HG03378 (cell line): ENCODE measurements around the gene MYBPC2.
A peak's percentile ranks its signal among the peaks of the same experiment; 100 is the strongest.
"Not testable (repeated sequence)": the region's sequence is repeated elsewhere in the genome, so short reads cannot be mapped to it uniquely, and the experiment has no call there.

Source experiments
- ATAC-seq: cut with Tn5 transposase; IDR thresholded peaks from one replicate; pipeline ENCODE4 v1.9.1; 2021; ENCODE audit warnings: mild to moderate bottlenecking, moderate library complexity; ENCODE audit not compliant: unreplicated experiment

The MYBPC2 gene

DNA sequence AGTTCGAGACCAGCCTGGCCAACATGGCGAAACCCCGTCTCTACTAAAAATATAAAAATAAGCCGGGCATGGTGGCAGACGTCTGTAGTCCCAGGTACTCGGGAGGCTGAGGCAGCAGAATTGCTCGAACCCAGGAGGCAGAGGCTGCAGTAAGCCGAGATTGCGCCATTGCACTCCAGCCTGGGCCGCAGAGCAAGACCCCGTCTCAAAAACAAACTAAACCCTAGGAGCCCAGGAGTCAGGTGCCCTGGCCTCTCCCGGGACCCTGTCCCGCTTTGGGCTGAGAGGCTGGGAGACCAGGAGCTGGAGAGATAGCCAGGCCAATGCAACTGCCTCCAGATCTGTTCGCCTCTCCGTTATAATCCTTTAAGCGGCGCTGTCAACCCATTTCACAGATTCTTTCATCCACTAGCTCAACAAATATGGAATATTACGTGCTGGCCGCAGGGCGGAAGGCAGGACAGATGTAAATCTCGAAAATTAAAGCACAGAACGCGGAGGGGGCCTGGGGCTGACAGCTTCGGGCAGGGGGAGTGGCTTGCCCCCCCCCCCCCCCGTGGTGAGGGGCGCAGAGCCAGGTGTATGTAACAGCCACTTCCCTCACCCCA, 5.3 kb upstream of the MYBPC2 start:
- ATAC-seq, result no peak

DNA sequence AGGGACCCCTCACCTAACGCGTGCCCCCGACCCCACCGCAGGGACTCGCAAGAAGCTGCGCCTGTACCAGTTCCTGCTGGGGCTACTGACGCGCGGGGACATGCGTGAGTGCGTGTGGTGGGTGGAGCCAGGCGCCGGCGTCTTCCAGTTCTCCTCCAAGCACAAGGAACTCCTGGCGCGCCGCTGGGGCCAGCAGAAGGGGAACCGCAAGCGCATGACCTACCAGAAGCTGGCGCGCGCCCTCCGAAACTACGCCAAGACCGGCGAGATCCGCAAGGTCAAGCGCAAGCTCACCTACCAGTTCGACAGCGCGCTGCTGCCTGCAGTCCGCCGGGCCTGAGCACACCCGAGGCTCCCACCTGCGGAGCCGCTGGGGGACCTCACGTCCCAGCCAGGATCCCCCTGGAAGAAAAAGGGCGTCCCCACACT, 4.7 kb upstream of the MYBPC2 start:
- ATAC-seq, result no peak

DNA sequence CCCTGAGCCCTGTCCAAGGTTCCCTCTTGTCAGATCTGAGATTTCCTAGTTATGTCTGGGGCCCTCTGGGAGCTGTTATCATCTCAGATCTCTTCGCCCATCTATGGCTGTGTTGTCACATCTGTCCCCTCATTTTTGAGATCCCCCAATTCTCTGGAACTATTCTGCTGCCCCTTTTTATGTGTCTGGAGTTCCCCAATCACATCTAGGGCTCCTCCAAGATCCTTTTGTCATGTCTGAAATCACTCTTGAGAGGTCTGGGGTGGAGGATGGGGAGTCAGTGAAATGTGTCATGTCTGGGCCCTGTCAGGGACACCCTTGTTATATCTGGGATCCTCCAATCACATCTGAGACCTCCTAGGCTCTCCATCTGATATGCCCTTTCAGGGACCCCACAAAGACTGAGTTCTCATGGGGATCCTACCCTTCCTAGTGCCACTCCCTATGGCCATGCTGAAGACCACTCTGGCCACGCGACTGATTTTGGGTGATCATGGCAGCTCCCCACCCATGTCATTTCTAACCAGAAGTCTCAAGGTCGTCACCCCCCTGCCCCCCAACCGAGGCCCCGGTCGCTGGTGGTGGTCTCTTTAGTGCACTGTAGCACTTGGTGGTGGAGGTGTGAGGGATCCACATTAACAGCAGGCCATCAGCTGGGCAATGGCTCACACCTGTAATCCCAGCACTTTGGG, 3.8 kb upstream of the MYBPC2 start:
- no peak for ATAC-seq

DNA sequence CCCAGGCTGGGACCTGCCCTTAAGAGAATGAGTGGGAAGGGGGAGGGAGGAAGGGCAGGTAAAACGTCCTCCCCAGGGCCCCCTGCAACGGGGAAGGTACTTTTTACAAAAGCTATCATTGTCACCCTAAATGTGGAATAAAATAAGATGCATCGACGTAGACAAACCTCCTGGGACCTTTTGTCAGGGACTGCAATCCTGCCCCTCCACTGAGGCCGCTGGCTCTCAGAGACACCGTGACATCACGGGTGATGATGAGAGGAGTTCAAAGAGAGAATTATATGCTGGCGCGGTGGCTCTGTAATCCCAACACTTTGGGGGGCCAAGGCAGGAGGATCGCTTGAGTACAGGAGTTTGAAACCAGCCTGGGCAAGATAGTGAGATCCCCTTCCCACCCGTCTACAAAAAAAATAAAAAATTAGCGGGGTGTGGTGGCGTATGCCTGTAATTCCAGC, 1.8 kb upstream of the MYBPC2 start:
- no peak for ATAC-seq

DNA sequence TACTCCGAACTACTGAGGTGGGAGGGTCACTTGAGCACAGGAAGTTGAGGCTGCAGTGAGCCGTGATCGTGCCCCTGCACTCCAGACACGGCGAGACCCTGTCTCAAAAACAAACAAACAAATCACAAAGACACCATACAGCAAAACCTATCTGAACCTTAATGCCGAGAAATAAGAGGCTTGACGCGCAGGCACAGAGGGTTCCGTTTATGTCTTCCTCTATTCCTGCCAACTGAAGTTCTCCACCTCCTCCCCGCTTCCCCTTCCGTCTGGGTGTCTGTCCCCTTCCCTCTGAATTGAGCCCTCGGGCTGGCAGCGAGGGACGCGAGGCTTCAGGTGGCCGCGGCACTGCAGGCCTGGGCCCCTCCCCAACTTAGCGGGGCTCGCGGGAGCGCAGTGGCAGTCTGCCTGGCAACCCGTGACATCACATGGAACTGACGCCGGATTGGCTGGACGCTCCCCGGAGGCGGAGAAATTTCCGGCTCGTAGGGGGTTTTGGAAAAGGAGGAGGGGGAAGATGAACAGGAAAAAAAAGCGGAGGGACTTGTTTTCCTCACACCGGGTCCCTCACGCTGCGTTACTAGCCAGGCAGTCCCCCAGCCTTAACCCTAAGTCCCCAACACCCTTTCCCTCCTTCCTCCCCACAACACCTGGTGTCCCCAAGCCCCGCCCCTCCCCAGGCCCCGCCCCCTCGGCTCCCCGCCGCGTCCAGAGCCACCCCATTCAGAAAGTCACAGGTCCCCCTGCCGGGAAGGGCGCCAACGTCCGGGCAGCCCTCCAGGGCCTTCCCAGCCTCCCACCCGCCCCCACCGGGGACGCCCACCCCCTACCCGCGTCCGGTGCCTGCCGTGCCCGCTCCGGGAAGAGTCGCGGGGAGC, 1.1 kb upstream of the MYBPC2 start:
- ATAC-seq, result peak; percentile 65

DNA sequence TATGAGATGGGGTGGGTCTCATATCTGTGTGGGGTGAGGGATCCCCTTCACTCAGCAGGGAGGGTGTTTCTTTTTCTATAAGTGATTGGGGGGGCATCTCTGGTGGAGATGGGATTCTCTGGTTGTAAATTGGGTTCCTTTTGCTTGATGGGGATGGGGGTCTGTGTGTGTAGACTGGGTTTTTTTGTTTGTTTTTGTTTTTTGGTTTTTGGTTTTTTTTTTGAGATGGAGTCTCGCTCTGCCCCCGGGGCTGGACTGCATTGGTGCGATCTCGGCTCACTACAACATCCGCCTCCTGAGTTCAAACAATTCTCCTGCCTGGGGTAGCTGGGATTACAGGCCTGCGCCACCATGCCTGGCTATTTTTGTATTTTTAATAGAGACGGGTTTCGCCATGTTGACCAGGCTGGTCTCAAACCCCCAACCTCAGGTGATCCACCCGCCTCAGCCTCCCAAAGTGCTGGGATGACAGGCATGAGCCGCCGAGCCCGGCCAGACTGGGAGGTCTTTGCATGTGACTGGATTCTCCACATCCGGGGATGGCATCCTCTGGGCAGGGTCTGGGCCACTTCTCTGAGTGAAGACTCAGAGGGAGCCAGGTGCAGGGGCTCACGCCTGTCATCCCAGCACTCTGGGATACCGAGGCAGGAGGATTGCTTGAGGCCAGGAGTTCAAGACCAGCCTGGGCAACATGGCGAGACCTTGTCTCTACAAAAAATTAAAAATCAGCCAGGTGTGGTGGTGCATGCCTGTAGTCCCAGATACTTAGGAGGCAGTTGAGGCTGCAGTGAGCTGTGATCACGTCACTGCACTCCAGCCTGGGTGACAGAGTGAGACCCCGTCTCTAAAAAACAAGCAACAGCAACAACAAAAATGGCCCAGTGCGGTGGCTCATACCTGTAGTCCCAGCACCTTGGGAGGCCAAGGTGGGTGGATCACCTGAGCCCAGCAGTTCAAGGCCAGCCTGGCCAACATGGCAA, 799 bp downstream of the MYBPC2 start:
- ATAC-seq, result no peak

DNA sequence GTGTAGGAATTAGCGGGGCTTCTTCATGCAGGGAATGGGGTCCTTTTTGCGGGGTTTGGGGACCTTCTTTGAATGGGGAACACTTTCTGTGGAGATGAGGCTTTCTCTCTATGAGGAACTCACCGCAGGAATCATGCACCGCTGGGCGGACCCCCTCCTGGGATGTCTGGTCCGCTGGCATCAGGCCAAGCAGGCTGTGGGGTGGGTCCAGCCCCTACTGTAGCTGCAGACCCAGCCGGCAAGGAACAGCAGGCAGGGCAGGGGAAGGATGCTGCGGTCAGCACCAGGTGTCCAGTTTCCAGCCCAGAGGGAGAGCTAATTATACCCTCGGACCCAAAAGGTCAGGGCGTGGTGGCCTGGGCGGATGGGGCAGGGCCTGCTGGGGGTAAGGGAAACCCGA, 1.8 kb downstream of the MYBPC2 start:
- ATAC-seq, result no peak

DNA sequence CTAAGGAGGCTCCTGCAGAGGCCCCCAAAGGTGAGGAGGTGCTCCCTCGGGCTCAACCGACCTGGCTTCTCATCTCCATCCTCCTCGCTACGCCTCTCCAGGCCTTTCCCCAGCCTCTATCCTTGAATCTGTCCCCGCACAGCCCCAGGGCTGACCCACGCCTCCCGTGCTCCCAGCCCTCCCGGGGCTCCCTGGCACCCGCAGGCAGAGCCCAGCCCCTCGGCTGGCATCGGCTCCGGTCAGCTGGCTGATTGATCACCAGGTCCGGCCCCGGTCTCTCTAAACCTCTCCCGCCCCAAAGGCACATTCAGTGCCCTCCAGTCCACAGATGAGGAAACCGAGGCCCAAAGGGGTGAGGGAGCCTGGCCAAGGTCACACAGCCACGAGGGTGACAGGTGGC, 2.5 kb downstream of the MYBPC2 start:
- ATAC-seq, result no peak

DNA sequence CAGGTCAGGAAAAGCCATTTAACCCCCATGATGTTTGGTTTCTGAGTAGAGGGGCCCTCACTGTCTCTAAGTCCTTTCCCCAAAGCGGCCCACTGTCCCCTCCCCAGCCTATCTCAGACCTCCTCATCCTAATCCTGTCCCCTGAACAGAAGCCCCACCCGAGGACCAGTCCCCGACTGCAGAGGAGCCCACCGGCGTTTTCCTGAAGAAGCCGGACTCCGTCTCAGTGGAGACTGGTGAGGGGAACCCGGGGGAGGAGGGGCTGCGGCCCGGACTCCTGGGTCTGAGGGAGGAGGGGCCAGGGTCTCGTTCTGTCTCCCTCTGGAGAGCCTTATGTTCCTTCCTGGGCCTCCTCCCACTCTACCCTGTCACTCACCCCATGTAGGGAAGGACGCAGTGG, 2.9 kb downstream of the MYBPC2 start:
- no peak for ATAC-seq

DNA sequence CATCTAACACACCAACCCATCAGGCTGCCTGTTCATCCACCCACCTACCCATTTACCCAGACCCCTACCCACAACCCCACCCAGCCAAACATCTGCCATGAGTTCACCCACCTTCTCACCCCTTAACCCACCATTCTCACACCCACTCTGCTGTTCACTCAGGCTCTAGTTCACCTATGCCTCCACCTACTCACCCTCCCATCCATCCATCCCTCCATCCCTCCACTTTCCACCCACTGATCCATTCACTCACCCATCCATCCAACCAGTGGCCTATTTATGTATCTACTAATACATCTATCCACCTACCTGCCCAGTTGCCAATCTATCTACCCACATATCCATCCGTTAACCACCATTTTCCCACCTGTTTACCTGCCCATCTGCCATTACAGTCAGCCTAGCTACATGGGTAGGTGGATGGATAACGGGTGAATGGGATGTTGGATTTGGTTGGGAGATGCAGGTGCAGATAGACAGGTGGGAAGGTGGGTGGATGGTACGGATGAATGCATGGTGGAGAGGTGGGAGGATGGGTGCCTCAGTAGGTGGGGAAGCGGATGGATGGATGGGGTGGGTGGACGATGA, 5.3 kb downstream of the MYBPC2 start:
- ATAC-seq, result no peak

DNA sequence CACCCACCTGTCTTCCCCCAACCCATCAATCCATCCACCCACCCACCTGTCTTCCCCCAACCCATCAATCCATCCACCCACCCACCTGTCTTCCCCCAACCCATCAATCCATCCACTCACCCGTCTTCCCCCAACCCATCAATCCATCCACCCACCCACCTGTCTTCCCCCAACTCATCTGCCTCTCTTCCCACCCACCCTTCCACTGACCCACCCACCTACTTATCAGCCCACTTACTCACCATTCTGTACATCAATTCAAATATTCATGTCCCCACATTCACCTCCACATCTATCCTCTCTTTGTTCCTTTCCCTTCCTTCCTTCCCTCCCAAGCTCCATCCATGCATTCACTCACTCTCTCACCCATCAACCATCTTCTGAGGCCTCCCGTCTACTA, 6.4 kb downstream of the MYBPC2 start:
- not testable (repeated sequence) for ATAC-seq

DNA sequence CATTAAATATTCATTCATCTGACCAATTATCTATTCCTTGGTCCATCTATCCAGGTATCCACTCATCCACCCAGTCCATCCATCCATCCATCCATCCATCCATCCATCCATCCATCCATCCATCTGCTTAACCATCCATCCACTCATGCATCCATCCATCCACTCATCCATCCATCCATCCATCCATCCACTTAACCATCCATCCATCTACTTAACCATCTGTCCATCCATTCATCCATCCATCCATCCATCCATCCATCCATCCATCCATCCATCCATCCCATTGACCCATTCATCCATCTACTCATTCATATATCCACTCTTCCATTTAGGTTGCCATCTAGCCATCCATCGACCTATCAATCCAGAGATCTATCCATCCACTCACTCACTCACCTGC, 11.4 kb downstream of the MYBPC2 start:
- no peak for ATAC-seq

DNA sequence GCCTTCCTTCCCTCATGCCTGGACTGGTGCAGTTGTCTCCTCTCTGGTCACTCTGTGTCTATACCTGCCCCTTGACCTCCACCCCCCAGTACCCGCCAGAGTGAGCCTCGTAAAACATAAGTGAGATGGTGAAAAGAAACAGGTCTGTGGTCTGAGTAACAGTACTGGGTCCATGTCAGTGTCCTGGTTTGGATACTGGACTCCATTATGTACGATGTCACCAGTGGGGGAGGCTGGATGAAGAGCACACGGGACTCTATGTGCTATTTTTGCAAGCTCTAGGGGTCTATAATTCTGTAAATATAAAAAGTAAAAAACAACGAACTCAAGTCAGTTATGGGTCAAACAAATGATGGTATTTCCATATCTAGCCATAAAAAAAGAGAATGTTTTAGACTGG, 14.4 kb downstream of the MYBPC2 start:
- ATAC-seq, result no peak

DNA sequence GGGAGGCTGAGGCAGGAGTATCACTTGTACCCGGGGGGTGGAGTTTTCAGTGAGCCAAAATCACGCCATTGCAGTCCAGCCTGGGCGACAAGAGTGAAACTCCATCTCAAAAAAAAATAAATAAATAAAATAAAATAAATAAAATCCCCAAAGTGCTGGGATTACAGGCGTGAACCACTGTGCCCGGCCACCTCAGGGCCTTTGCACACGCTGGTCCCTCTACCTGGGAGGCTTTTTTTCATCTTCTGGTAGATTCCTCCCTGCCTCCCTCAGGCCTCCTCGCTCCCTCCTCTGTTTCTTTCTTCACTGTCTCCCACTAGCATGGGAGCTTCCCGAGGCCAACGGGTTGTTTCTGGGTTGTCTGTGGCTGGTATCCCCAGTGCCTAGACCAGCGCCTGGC, 15.1 kb downstream of the MYBPC2 start:
- no peak for ATAC-seq

DNA sequence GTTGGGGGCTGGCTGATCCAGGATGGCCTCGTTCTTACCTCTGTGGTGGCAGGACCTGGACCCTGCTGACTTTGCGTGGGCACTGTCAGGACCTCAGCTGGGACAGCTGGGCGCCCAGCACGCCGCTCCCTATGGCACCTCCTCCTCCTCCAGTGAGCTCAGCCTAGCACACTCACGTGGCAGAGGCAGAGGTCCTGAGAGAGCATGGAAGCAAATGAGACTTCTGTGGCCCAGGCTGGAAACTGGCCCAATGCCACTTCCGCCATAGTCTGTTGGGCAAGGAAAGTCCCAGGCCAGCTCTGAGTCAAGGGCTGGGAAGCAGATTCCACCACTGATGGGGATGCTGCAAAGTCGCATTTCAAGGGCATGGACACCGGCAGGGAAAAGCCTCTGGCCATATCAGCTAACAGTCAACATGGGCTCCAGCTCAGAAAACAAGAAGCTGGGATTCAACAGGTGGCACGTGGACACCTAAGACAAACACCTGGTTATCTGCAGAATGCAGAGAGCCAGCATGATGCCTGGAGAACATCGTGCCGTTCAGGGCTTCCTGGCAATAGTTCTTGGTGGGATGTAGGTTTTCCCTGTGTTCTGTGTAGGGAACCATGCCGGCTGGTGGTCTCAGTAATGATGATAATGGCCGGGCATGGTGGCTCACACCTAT, 16.7 kb downstream of the MYBPC2 start:
- no peak for ATAC-seq

DNA sequence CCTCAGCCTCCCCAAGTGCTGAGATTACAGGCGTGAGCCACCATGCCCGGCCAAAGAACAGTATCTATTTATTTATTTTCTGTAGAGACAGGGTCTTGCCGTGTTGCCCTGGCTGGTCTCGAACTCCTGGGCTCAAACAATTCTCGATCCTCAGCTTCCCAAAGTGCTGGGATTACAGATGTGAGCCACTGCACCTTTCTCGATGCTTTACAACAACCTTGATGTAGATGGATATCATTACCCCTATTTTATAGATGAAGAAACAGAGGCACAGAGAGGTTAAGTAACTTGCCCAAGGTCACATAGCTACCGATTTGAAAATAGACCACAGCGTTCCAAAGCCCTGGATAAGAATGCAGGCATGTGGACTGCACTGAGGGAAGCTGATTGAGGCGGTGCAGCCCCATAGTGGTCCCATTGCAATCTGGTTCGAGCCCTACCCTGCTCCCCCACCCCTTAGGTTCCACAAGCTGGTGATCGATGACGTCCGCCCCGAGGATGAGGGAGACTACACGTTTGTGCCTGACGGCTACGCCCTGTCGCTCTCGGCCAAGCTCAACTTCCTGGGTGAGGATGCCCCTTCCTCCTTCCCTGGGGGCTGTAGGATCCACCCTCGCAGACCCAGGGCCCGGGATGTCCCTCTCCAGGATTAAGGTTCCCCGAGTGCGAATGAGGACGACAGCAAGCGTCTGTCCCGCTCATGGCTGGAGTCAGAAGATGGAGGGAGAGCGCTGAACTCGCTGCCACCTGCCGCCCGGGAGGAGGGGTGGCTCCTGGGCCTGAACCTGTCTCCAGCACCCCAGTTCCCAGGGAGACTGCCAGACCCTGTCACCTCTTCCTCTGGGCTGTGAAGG, 17.9 kb downstream of the MYBPC2 start:
- ATAC-seq, result no peak

DNA sequence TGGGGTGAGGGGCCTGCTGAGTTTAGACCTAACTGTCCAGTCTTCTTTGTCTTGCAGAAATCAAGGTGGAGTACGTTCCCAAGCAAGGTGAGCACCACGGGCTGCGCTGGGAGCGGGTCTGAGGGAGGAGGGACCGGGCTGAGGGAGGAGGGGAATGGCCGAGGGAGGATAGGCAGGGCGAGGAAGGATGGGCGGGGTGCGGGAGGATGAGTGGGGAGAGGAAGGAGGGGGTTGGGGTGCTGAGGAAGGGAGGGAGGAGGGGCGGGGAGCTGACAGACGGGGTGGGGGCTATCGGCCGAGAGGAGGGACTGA, 18.5 kb downstream of the MYBPC2 start:
- ATAC-seq, result no peak

DNA sequence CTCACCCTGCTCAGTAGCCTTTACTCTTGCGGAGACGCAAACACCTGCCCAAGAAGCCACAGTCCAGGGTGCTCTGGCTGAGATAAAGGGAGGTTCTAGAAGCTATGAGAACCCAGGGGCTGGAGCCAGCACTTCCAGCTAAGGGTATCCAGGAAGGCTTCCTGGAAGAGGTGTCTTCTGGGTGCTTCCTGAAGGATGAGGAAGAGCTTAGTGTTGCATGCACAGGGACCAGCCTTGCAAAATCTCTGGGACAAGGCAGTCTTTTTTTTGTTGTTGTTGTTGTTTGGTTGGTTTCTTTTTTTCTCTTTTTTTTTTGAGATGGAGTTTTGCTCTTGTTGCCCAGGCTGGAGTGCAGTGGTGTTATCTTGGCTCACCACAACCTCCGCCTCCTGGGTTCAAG, 20.6 kb downstream of the MYBPC2 start:
- no peak for ATAC-seq

DNA sequence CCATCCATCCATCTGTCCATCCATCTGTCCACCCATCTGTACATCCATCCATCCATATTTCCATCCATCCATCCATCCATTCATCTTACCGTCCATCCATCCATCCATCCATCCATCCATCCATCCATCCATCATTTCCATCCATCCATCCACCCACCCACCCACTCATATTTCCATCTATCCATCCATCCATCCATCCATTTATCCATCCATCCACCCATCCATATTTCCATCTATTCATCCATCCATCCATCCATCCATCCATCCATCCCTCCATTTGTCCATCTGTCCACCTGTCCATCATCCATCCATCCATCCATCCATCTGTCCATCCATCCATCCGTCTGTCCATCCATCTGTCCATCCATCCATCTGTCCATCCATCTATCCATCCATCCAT, 23.3 kb downstream of the MYBPC2 start:
- ATAC-seq, result no peak
